RKO (cell line): ENCODE results near the gene TNFRSF14.
A peak's percentile ranks its signal among the peaks of the same experiment; 100 is the strongest.

ENCODE experiments used
- DNase-seq: peaks from one replicate; pipeline ENCODE4 v3.0.0-alpha.2; 2016; ENCODE audit warnings: low spot score

The TNFRSF14 gene

GRCh38 chr1:2553871-2554620 is 2.1 kb upstream of the TNFRSF14 start:
- DNase-seq, result no peak

GRCh38 chr1:2554621-2555387 is 1.4 kb upstream of the TNFRSF14 start:
- no peak for DNase-seq

- DNase-seq, result peak; percentile 64
These were observed 416 bp upstream of the TNFRSF14 start for GRCh38 chr1:2555634-2556276.

GRCh38 chr1:2556678-2557481 is 709 bp downstream of the TNFRSF14 start:
- DNase-seq, result peak; percentile 24

- no peak for DNase-seq
These were observed 1.6 kb downstream of the TNFRSF14 start for GRCh38 chr1:2557482-2558400.

GRCh38 chr1:2558420-2558819 is 2.2 kb downstream of the TNFRSF14 start:
- DNase-seq, result no peak

- DNase-seq, result no peak
These were observed 2.7 kb downstream of the TNFRSF14 start for GRCh38 chr1:2558861-2559260.

GRCh38 chr1:2559509-2560298 is 3.5 kb downstream of the TNFRSF14 start:
- no peak for DNase-seq

- DNase-seq, result no peak
These were observed 4.3 kb downstream of the TNFRSF14 start for GRCh38 chr1:2560299-2561073.

GRCh38 chr1:2561446-2561845 is 5.3 kb downstream of the TNFRSF14 start:
- DNase-seq, result no peak

GRCh38 chr1:2561898-2562895 is 6.0 kb downstream of the TNFRSF14 start:
- DNase-seq, result no peak

GRCh38 chr1:2563205-2563604 is 7.0 kb downstream of the TNFRSF14 start:
- no peak for DNase-seq

GRCh38 chr1:2564006-2564814 is 8.0 kb downstream of the TNFRSF14 start:
- no peak for DNase-seq

GRCh38 chr1:2564815-2565374 is 8.7 kb downstream of the TNFRSF14 start:
- DNase-seq, result no peak

- no peak for DNase-seq
These were observed 10.2 kb downstream of the TNFRSF14 start for GRCh38 chr1:2566101-2567045.
